GM08714 (cell line): ENCODE measurements around the gene UBE2I.
"Not testable (repeated sequence)": the region's sequence is repeated elsewhere in the genome, so short reads cannot be mapped to it uniquely, and the experiment has no call there.

Experiments used
- H3K4me3 ChIP-seq: fragments of 200-500 bp; sonication (Bioruptor generic); 2 replicates; pipeline ENCODE4 v1.5.1; 2014; ENCODE audit warnings: mild to moderate bottlenecking, low read length, inconsistent platforms
- ZNF274 ChIP-seq: IDR thresholded peaks from 2 replicates; pipeline ENCODE4 v1.6.1; 2012; ENCODE audit warnings: mild to moderate bottlenecking, low read depth, low read length

Gene UBE2I

GRCh38 chr16:1283296-1283695 is 26.1 kb upstream of the UBE2I start:
- H3K4me3 ChIP-seq: no peak overlapping the region
- TF ChIP-seq ZNF274: no peak

- no peak overlapping the region for H3K4me3 ChIP-seq
- no peak for TF ChIP-seq ZNF274
Observed at GRCh38 chr16:1283996-1284616, 25.3 kb upstream of the UBE2I start.

- no peak overlapping the region for H3K4me3 ChIP-seq
- no peak for TF ChIP-seq ZNF274
Observed at GRCh38 chr16:1285669-1286512, 23.5 kb upstream of the UBE2I start.

GRCh38 chr16:1286513-1287094 is 22.8 kb upstream of the UBE2I start:
- no peak overlapping the region for H3K4me3 ChIP-seq
- TF ChIP-seq ZNF274: no peak

- H3K4me3 ChIP-seq: no peak overlapping the region
- no peak for TF ChIP-seq ZNF274
Observed at GRCh38 chr16:1287982-1288670, 21.3 kb upstream of the UBE2I start.

GRCh38 chr16:1288813-1289476 is 20.5 kb upstream of the UBE2I start:
- TF ChIP-seq ZNF274: no peak
- H3K4me3 ChIP-seq: no peak overlapping the region

- no peak for TF ChIP-seq ZNF274
- no peak overlapping the region for H3K4me3 ChIP-seq
Observed at GRCh38 chr16:1289477-1289866, 20.0 kb upstream of the UBE2I start.

GRCh38 chr16:1290063-1290501 is 19.4 kb upstream of the UBE2I start:
- no peak overlapping the region for H3K4me3 ChIP-seq
- TF ChIP-seq ZNF274: no peak

- no peak for TF ChIP-seq ZNF274
- H3K4me3 ChIP-seq: no peak overlapping the region
Observed at GRCh38 chr16:1290860-1291575, 18.4 kb upstream of the UBE2I start.

GRCh38 chr16:1291576-1291974 is 17.9 kb upstream of the UBE2I start:
- TF ChIP-seq ZNF274: no peak
- no peak overlapping the region for H3K4me3 ChIP-seq

GRCh38 chr16:1292208-1292607 is 17.2 kb upstream of the UBE2I start:
- not testable (repeated sequence) for H3K4me3 ChIP-seq

- not testable (repeated sequence) for H3K4me3 ChIP-seq
Observed at GRCh38 chr16:1292808-1293207, 16.6 kb upstream of the UBE2I start.

- no peak for TF ChIP-seq ZNF274
- H3K4me3 ChIP-seq: no peak overlapping the region
Observed at GRCh38 chr16:1293921-1294656, 15.3 kb upstream of the UBE2I start.
